ENCODE data around the gene FZR1.

FZR1 gene

DNA sequence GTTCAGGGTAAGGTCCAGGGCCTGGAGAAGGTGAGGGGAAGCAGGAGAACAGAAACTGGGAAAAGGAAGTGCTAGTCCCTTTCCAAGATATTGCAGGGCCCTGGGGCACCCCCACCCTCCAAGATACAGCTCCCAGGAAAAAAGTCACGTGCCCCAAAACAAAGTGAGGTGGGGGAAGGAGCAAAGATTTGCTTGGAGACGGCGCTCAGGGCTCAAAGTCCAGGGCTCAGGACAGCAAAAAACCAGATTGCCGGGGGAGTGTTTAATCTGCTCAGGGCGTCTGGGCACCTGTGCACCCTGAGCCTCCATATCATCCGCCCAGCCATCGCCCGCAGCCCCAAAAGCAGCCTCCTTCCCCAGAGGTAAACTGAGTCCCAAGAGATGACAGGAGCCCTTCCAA is 32.1 kb upstream of the FZR1 start:
- DNase-seq (ENCODE audit: low read depth): no peak

DNA sequence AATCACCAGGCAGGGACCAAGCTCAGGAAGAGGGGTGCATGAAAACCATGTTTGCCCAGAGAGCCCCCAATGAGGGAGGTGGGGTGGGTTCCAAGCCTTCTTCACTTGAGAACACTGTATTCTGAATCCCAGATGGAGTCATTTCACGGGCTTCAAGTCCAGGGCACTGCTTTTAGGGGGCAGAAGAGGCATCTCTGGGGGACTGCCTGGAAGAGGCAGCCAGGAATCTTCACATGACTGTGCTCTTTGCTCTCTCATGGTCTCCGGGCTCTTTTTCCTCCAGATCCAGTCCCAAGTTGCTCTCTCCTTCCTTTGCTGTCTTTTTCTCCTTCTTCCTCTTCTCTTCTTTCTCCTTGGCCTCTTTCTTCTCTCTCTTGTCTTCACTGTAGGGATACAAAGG is 31.5 kb upstream of the FZR1 start:
- no peak for DNase-seq (ENCODE audit: low read depth)

DNA sequence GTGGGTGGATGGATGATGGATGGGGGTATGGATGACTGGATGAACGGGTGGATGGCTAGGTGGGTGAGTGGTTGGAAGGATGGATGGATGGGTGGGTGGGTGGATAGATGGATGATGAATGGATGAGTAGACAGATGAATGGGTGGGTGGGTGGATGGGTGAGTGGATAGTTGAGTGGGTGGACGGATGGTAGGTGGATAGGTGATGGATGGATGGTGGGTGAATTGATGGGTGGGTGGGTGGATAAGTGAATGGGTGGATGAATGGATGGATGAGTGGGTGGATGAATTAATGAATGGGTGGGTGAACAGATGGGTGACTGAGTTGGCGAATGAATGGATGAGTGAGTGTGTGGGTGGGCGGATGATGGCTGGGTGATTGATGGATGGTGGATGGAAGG is 30.7 kb upstream of the FZR1 start:
- DNase-seq (ENCODE audit: low read depth): no peak

DNA sequence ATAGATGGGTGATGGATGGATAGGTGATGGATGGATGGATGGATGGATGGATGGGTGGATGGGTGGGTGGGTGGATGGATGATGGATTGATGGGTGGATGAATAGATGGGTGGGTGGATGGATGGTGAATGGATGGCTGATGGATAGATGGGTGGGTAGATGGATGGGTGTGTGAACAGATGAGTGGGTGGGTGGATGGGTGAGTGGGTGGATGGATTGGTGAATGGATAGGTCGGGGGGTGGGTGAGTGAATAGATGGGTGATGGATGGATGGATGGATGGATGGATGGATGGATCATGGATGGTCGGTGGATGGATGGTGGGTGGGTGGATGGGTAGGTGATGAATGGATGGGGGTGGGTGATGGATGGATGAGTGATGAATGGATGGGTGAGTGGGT is 29.3 kb upstream of the FZR1 start:
- no peak for DNase-seq (ENCODE audit: low read depth)

DNA sequence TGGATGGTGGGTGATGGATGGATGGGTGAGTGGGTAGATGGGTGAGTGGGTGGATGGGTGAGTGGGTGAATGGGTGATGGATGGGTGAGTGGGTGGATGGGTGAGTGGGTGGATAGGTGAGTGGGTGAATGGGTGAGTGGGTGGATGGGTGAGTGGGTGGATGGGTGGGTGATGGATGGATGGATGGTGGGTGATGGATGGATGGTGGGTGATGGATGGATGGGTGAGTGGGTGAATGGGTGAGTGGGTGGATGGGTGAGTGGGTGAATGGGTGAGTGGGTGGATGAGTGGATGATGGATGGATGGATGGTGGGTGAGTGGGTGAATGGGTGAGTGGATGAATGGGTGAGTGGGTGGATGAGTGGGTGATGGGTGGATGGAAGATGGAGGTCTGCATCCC is 28.6 kb upstream of the FZR1 start:
- DNase-seq (ENCODE audit: low read depth): no peak

DNA sequence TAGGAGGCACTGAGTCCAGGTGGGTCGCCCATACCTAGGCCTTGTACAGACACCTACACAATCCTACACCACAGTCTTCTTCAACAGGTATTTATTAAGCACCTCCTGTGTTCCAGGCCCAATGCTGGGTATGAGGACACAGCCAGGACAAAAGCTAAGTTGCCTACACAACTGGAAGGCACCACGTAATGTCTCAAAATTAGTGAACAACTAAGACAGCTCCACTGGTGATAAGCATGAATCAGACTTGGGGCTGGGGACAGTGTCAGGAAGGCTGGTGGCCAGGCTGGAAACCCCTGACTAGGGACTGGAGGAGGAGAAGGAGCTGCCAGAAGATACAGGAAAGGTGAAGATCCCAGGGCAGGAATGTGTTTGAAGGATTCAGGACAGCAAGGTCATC is 28.2 kb upstream of the FZR1 start:
- DNase-seq (ENCODE audit: low read depth): no peak

DNA sequence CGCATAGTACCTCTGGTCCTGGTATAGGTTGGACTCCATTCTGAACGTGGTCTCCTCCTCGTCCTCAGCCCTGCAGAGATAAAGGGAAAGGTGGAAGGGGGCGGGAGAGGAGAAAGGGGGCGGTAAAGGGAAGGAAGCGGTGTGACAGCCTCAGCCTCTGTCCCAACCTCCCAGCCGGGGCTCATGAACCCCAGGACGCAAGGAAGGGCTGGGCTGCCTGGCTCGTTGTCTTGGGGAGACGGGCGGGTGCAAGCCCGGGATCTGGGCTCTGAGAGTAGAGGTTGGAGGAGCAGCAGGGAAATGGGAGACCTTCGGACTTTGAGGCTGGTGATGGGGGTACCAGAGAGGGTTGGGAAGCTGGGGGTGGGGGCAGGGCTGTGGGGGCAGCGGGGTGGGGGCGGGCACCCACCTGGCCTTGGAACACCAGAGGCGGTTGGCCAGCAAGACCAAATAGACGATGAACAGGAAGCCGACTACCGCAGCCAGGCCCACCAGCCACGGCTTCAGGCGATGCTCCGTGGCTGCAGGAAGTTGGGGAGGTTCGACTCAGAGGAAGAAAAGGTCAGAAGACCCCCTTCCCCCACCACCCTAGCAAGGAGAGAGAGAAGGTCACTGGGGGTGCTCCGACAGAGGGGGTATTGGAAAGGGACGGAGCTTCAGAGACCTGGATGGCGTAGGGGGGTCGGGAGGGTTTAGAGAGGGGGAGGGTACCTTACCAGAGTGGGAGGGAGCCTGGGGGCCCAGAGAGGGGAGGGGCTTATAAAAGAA is 27.5 kb upstream of the FZR1 start:
- no peak for DNase-seq (ENCODE audit: low read depth)

DNA sequence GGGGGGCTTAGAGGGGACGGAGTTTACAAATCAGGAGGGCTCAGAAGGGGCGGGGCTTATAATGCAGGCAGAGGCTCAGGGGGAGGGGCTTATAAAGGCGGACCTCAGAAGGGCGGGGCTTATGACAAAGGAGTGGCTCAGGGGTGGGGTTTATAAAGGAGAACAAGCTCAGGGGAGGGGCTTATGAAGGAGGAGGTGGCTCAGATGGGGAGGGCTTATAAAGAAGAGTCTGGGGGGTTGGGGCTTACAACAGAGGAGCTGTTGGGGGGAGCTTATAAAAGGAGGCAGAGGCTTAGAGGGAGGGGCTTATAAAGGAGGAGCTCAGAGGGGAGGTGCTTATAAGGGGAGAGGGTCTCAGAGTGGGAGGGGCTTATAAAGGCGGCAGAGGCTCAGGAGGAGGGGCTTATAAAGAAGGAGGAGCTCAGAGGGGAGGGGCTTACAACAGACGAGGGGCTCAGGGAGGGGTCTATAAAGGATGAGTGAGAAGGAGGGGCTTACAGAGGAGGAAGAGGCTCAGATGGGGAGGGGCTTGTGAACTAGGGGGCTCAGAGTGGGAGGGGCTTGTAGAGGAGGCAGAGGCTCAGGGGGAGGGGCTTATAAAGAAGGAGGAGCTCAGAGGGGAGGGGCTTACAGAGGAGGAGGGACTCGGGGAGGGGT is 26.8 kb upstream of the FZR1 start:
- DNase-seq (ENCODE audit: low read depth): no peak

DNA sequence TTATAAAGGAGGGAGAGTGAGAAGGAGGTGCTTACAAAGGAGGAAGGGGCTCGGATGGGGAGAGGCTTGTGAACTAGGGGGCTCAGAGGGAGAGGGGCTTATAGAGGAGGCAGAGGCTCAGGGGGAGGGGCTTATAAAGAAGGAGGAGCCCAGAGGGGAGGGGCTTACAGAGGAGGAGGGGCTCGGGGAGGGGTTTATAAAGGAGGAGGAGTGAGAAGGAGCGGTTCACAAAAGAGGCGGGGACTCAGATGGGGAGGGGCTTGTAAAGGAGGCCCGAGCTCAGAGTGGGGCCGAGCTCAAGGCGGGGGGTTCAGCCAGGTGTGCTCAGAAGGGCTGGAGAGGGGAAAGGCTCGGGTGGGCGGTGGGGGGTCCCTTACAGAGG is 26.3 kb upstream of the FZR1 start:
- no peak for DNase-seq (ENCODE audit: low read depth)

DNA sequence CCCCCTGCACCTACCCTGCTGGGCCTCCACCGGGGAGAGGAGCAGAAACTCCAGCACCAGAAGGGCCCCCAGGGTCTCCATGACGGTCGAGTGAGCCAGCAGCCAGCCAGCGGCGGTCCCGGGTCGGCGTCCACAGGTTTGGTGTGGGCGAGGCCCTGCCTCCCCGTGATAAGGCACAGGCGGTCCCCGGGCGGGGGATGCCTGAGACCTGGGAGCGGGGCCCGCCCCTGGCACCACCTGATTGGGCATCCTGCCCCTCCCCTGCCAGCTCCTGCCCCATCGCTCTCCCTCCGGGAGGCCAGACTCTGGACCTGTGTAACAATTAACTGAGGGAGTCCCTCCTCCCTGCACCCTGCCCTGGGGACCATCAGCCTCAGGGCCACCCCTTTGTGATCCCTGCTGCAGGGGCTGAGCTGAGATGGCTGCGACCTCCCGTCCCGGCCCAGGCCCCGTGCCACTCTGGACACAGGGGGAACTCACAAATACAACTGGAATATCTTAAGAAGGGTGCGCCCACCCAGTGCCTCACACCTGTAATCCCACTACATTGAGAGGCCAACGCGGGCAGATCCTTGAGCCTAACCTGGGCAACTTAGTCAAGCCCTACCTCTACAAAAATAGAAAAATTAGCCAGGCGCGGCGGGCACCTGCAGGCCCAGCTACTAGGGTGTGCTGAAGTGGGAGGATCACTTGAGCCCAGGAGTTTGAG is 25.6 kb upstream of the FZR1 start, which contains the start of gene SMIM24:
SMIM24 (minus strand) TSS at position 143 of the 709 bp plus-strand sequence; CDS start at position 81, 62 bp downstream.
- DNase-seq (ENCODE audit: low read depth): no peak

DNA sequence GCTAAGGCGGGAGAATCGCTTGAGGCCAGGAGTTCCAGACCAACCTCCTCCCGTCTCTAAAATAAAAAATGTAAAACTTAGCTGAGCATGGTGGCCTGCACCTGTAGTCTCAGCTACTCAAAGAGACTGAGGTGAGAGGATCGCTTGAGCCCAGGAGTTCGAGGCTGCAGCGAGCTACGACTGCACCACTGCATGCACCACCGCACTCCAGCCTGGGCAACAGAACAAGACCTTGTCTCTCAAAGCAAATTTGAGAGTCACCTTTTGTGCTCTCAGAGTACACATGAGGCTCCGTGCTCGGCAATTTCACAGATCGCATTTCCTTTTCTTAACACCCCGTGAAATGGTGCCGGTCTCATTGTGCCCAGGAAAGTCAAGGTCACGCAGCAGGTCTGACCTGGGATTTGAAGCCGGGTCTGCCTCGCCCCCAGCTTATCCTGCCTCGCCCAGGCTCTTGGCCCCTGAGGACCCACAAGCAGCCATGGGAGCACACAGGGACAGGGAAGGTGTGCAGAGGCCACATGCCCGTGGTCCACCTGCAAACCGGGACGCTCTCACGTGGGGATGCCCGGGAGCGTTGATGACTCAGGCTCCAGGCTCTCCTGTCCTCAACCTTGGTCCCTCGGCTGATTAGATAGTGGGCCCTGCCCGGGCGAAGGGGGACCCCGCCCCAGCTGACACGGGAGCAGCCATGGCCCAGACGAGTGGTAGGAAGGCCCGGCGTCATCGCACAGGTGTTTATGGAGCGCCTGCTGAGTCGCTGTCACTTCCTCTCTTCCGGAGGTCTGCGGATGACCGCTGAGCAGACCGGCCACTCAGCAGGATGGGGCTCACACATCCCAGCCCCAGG is 24.6 kb upstream of the FZR1 start:
- DNase-seq (ENCODE audit: low read depth): no peak

DNA sequence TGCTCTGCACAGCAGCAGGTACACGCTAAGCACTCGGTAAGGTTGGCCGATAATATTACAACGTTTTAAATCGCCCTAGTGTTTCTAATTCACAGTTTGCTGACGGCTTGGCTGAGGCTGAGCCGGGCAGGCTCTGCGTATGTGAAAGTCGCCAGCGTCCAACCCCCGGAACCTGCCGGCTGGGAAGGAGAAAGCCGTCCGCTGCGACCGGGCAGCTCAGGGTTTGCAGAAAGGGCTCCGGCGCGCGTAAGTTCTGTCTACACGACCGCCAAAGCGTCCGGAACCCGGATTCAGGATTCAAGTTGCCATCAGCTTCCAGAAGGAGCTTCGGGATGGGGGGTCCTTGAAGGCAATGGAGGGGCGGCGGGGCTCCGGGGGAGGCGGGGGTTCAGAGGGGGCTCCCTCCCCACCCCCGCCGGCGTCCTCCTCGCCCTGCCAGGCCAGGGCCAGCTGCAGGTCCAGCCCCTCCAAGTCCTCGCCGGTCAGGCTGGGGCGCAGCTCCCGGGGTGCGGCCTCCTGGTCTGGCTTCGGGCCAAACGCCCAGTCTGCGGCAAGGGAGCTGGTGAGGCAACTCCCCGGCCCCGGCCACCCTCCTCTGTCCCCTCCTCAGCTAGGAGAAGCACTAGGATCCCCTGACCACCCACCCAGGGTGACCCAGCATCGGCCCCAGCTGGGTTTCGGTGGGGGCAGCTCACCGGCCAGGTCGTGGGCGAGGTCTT is 23.4 kb upstream of the FZR1 start:
- DNase-seq (ENCODE audit: low read depth): no peak

DNA sequence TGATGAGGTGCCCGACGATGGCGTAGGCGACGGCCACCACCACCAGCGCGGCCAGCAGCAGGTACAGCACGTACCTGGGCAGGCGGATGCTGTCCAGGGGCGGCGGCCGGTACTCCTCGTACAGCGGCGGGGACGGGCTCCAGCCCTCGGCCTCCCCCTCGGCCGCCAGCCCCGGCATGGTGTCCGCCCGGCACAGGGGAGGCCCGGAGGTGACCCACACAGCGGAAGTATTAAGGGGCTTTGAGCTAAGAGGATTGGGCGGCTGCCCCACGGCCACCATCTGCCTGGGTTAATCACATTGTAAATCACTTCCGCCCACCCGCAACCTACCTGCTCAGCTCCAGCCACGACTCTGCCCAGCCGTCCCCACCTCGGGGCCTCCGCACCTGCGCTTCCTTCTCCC is 22.9 kb upstream of the FZR1 start, which contains the start of gene SMIM44:
SMIM44 (minus strand) TSS at position 216 of the 403 bp plus-strand sequence; CDS start at position 178, 38 bp downstream.
- no peak for DNase-seq (ENCODE audit: low read depth)

DNA sequence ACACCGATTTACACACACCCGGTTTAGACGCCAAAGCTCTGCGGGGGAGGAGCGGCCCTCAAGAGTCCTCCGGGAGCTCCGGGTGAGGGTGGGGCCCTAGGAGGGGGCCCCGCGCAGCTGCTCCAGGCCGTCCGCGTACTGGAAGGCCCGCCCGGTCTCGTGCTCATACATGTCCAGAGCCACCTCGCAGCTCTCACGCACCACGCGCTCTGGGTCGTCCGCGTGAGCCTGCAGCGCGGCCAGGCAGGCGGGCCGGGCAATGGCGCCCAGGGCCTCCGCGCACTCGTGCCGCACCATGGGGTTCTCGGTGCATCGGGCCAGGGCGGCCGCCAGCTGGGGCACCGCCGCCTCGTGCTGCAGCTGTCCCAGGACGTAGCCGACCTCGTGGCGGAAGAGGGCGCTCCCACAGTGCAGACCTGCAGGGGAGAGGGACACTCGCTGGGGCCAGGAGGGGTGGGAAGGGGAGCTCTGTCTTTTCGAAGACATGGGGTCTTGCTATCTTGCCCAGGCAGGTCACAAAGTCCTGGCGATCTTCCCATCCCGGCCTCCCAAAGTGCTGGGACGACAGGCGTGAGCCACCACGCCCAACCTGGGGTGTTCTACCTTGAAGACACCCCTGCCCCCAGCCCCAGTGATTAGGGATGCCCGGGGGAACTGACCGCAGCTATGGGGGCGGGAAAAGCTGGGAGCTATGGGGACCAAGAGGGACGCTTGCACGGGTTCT is 14.6 kb upstream of the FZR1 start:
- DNase-seq (ENCODE audit: low read depth): no peak

DNA sequence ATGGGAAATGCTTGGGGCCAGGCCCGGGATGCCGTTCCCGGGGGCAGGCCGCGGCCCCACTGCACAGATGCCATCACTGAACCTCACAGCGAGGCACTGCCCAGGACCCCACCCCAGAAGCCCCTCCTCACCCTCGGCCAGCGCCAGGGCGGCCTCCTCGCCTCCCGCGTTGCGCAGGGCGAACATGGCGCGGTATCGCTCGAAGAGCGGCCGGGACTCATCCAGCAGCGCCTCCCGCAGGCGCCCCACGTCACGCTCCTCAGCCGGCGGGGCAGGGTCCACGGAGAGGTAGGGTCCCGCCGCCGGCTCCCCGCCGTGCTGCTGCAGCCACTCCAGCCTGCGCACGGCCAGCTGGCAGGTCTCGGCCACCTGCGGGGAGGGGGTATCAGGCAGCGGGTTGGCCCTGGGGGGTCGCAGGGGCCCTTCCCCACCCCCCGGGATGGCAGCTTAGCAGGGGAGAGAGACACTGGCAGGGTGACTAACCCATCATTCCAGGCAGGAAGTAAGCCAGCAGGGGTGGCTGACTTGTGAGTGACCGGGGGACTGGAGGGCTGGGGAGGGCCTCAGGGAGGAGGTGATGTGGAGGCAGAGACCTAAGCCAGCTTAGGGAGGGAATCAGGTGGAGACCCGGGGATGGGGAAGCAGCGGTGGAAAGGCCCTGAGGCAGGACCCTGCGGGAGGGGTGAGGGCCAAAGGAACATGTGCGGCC is 13.8 kb upstream of the FZR1 start:
- DNase-seq (ENCODE audit: low read depth): no peak

DNA sequence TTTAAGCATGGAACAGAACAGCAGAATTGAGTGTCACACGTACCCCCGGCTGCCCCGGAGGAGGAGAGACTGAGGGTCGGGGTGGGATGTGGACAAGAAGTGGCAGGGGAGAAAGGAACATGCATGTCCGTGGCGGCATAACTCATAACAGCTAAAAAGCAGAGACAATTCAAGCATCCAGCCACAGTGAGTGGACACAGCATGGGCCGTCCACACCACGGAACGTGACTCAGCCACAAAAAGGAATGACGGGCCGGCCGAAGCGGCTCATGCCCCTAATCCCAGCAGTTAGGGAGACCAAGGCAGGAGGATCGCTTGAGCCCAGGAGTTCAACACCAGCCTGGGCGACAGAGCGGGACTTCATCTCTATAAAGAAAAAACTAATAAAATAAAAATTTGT is 13.2 kb upstream of the FZR1 start:
- no peak for DNase-seq (ENCODE audit: low read depth)

DNA sequence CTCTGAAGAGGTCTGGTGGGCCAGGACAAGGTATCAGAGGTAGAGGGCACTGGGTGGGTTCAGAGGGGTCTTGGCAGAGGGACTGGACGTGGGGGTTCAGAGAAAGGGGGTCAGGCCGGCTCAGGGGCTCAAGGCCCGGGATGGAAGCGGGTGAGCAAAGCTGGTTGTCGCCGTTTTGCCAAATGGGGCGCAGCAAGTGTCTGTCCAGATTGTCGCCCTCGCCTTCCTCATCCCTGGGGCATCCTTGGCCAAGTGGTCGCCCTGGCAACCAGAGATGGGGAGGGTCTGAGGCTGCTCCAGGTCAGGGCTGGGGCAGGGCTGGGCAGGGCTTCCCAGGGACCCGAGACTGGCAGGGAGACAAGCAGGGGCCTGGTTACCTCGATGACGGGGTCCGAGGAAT is 12.5 kb upstream of the FZR1 start:
- DNase-seq (ENCODE audit: low read depth): no peak

DNA sequence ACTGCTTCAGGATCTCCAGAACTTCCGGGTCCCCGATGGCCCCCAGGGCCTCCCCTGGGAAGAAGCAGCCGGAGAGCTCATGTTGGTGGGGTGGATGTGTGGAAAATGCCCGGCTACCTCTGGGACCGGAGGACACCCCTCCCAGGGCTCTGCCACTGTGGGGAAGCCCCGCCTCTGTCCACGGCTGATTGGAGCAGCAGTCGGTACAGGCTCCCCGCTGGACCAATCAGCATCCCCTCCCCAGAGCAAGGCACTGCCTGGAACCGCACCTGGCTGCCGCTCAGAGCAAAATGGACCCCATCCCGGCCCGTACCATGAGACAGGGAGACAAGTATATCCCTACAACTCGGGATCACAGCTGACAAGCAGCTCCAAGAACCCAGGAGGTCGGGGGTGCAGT is 12.1 kb upstream of the FZR1 start:
- DNase-seq (ENCODE audit: low read depth): no peak

DNA sequence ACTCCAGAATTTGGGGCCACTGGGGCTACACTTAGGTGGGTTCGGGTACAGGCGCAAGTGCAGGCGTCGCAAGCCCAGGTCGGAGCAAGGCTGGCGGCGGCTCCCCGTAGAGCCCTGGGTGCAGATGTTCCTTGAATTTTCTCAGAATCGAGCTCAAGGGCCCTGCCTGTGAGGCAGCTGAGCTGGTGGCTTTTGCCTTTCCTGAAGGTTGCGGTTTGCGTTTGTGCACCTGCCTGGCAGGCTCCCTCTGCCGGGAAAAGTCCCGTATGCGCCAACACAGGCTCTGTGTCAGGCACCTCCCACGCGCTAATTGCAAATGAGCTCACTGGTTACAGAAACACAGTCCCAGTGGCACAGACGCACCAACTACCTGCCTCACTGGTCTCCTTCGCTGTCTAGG is 11.6 kb upstream of the FZR1 start:
- no peak for DNase-seq (ENCODE audit: low read depth)

All from stimulated activated CD8-positive, alpha-beta memory T cell treated with anti-CD3 and anti-CD28 coated beads, Interleukin-15, amount 100 ng/mL, for 24 hours (primary cell).